ENCODE measurements around the gene BCL7C.
"Not testable (repeated sequence)": the region's sequence is repeated elsewhere in the genome, so short reads cannot be mapped to it uniquely, and the experiment has no call there.

BCL7C gene

DNA sequence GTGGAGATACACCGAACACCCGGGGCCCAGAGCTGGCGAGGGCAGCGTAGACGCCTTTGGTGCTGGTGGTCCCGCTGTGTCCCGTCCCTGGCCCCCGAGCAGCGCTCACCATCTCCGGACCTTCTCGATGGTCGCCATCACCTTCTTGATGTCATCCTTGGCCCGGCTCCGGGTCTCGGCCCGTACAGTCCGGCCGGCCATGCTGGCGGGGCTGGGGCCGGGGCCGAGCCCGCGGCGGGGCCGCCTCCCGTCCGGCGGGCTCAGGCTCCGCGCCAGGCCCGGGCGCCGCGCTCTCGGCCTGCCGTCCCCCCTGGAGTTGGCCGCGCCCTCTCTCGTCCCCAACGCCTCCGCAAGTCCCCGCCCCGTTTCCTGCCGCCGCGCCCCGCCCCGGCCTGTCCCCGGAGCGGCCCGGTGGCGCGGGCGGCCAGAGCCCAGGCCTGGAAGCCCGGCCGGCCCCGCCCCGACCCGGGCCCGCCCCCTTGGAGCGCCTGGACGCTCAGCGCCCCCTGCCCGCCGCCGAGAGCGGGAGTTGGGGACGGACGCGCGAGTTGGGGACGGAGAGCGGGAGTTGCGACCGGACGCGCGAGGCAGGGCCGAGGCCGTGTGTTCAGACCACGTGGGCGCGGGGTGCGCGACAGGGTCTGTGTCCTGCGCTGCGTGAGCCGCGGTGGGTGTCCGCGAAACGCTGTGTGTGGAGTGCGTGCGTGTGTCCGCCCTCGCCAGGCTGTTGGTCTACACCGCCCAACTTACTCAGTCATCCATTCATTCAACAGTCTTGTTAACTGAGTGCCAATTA lies at the start of gene BCL7C:
Gene BCL7C (minus strand): TSS at position 334 of the 796 bp plus-strand sequence. CDS start 133 bp downstream, at position 201.
- peak; percentile 92 for DNase-seq (ENCODE audit: low spot score)

DNA sequence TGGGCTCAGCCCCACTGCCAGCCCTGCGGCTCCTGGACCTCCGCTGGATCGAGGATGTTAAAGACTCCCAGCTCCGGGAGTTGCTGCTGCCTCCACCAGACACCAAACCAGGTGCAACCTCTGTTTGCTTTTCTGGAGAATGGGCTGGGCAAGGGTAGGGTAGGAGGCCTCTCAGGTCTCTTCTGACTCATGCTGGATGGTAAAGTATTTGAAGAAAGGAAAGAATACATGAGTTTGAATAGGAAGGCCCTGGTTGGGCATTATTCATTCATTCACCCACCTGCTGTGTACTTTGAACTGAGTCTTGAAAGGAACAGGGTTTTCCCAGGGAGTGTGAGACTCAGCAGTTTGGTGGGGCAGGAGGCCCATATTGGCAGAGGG lies 48.5 kb upstream of the BCL7C start:
- no peak for DNase-seq (ENCODE audit: low spot score)

DNA sequence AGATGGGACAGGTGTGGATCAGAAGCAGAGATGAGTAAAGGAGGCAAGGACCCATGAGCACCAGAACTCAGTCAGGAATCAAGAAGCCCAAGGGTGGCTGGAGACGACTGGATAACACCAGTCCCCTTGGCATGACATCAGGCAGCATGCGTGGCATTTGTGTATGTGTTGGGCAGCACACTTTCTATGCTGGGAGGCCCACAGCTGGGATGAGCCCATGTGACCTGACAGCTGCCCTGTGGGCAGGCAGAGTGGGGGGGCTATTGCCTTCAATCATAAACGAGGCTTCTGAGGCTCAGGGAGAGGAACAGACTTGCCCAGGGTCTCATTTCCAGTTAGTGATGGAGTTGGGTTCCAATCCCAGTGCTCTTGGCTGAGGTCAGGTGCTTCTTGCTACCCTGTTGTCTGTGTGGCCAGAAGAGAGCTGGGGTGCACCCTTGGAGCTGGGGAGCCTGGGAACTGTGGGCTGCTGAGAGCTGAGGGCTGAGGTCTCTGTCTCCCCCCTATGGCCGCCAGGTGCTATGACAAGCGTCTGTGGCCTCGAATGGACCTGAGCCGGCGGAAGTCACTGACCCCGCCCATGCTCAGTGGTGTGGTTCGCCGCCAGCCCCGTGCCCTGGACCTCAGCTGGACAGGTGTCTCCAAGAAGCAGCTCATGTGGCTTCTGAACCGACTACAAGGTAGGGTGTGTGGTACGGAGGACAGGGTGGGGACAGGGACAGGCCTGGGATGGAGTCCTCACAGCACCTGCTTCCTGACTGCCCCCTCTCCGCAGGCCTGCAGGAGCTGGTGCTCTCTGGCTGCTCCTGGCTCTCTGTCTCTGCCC lies 47.9 kb upstream of the BCL7C start:
- peak; percentile 89 for DNase-seq (ENCODE audit: low spot score)

- not testable (repeated sequence) for DNase-seq (ENCODE audit: low spot score)
Observed at GRCh38 chr16:30939571-30939970, 45.7 kb upstream of the BCL7C start.

GRCh38 chr16:30937692-30938091 lies 43.8 kb upstream of the BCL7C start:
- no peak for DNase-seq (ENCODE audit: low spot score)

DNA sequence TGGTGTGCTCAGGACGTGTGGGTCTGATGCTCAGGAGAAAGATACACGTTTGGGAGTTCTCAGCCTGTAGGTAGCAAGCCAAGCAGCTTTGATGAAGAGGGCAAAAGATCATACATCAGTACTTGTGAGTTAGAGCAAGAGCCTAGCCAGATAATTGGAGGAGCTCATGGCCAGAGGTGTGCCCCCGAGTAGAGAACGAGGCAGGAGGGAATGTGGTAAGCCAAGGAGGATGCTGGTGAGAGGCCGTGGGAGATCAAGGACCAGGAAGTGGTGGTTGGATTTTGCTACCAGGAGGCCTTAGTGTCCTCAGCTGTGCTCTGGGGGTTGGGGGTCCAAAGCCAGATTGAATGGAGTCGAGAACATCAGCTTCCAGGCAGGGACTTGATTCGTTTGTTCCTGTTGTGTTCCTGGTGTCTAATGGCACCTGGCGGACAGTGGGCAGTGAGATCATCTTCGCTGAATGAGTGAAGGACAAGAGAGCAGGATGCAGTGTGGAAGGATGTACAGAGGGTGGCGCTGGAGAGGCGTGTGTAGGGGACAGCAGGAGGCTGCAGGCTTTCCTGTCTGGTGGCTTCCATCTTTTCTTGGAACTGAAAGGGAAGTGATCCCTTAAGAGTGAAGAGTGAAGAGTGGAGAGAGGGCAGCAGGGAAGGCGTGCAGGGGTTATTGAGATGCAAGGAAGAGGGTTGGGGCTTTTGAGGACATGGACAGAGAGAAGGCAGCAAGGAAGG lies 41.1 kb upstream of the BCL7C start:
- DNase-seq (ENCODE audit: low spot score) = peak; percentile 64

DNA sequence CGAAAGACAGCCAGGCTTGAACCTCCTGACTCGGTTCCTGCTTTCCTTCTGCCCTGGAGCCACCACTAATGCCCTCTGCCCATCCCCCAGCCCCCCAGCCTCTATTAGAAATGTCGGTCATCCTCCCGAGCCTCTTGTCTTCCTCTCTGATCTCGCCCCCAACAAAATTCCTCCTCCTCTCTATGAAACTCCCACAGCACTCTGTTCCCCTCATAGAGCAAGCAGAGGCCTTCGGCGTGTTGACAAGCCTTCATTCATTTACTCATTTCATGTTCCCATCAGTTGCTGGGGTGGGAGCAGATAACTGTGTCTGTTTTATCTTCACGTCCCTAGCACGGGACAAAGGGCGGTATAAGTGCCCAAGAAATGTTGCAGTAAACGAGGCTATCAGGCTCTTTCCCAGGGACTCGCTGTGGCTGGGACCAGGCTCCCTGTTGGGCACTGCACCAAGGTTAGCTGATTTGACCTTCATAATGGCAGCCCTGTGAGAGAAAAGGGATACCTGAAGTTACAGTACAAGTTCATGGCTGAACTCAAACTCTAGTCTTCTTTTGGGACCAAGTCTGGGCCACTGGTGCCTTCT lies 37.3 kb upstream of the BCL7C start:
- DNase-seq (ENCODE audit: low spot score) = no peak

GRCh38 chr16:30930160-30930571 lies 36.3 kb upstream of the BCL7C start:
- DNase-seq (ENCODE audit: low spot score) = no peak

- DNase-seq (ENCODE audit: low spot score) = no peak
Observed at GRCh38 chr16:30929167-30929566, 35.3 kb upstream of the BCL7C start.

DNA sequence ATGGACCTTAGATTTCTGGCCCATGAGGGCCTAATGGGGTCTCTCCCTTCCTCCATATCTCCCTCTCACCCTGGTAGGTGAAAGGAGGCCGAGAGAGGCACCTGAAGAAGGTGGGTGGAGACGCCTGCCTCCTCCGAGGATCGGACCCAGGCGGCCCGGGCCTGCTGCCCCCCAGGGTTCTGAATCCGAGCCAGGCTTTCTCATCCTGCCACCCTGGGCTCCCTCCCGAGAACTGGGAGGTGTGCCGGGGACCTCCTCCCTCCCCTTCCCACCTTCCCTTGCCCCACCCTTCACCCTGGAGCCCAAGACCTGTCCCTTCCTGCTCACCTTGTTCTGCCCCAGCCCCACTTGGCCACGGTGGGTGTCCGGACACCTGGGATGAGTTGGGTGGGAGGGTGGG lies 34.5 kb upstream of the BCL7C start:
- DNase-seq (ENCODE audit: low spot score) = no peak

- peak; percentile 85 for DNase-seq (ENCODE audit: low spot score)
Observed at GRCh38 chr16:30927789-30928378, 34.0 kb upstream of the BCL7C start.

GRCh38 chr16:30926937-30927788 lies 33.3 kb upstream of the BCL7C start:
- no peak for DNase-seq (ENCODE audit: low spot score)

DNA sequence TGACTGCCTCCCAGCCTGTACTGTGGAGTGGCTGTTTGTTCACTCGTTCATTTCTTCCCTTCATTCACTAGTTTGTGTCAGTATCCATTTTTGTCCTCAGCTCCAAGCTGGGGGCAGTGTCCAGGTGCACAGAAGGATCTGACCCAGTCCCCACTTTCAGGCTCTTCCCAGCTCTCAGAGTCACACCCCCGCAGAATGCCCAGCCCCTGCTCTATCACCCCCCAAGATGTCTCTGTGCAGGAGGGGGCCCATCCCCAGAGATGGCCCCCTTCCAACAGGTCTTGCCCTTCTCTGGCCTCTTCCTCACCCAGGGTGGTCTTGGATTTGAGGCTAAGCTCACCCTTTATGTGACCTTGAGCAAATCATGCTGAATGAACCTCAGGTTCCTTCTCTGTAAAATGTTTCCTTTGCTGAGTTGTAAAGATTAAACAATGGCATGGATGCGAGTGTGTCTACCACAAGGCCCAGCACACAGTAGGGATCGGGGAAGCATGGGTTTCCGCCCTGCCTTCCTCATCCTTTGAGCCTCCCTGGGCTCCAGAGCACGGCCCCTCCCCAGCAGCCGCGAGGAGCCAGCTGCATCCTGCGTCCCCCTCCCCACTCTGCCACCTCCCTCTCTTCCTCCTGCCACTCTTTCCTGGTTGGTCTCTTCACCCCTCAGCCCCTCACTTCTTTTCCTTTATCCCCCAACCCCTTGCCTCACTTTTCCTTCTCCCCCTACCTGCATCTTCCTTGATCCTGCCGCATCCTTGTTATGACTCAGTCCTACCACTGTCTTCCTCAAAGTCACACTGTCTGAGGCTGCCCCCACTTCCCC lies 32.3 kb upstream of the BCL7C start:
- DNase-seq (ENCODE audit: low spot score) = no peak

- no peak for DNase-seq (ENCODE audit: low spot score)
Observed at GRCh38 chr16:30925632-30925987, 31.7 kb upstream of the BCL7C start.

DNA sequence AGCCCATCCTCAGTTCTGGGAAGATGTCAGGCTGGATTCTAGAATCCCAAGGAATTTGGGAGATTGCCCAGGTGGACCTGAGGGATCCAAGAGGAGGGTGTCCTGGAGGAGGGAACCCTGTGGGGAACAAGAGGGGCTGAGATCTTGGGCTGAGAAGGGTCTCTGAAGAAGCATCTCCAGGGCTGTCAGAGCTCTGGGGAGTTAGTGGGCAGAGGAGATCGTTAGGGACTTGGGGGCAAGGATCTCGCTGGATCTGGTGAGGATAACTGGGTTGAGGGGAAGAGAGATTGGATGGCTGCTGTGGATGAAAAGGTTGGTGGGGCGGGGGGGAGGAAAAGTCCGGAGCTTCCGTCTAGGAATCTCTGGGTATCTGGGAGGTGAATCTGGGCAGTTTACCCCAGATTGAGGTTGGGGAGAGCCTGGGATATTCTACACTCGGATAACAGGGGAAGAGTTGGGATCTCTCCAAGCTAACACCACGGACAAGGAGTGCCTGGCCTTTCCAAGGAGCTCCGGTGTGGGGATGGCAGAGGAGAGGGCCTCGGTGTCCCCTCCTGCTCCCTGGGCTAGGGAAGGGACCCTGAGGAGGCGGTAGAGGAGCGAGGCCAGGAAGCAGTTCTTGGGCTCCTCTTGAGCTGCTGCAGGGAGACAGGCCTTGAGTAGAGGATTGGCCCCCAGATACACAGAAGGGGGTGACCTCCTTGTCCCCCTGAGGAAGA lies 31.2 kb upstream of the BCL7C start:
- no peak for DNase-seq (ENCODE audit: low spot score)

DNA sequence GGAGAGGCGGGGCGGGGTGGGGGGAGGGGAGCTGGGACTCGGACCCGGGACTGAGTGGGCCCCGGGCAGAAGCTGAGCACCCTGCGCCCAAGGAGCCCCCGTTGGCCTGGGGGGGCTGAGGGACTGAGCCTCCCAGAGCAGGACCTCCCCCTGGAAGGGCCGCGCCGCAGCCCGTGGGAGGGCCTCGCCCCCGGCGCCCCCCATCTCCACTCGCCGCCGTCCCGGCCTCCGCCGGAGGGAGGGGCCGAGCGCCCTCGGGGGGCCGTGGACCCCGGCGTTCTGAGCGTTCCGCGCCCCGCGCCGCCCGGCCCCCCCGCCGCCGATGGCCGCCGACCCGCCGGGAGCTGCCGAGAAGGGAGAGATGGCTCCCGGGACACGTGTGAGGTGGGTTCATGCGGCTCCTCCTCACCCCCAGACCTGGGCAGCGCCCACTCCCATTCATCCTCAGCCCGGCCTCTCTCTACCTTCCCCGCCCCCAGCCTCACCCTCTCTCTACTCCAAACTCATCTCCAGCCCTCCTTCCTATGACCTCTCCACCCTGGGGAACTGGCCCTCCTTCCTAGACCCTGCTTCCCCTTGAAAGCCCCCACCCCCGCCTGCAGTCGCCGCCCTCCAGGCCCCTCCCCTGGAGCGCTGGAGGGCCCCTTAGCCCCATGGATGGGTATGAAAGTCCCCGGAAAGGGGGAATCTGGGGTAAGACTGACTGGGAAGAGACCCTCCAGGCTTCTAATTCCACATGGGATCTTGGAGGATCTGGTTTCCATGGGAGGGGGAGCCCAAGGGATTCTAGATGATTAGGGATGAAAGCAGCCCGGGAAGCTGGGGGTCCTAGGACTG lies 30.4 kb upstream of the BCL7C start:
- no peak for DNase-seq (ENCODE audit: low spot score)

GRCh38 chr16:30923554-30924075 lies 29.7 kb upstream of the BCL7C start, which contains the start of gene FBXL19:
Gene FBXL19 (plus strand): TSS chr16:30923572. CDS start chr16:30925755, 2,183 bp downstream.
- peak; percentile 72 for DNase-seq (ENCODE audit: low spot score)

DNA sequence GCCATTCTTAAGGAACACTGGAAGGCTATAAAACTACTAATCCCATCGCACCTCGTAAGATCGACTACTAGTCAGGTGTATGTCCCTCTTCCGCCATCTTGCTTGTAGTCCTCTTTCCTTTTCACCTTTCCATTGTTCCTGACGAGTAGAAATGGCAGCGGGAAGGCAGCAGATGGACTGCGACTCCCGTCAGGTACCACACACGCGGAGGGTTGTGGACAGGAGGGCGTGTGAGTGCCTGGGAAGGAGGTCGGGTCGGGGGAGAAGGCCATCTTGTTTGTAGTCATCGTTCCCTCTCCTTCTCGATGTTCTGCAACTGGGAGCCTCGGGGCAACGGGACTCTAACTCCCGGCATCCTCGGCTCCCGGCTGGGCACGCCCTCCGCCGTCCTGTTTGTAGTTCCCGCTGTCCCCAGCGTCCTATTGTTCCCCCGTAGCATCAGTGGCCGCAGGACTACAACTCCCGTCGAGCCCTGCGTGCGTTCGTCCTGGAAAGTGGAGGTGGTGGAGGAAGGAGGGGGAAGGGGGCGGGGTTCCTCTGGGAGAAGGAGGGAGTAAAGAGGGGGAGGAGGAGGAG lies 29.2 kb upstream of the BCL7C start:
- peak; percentile 86 for DNase-seq (ENCODE audit: low spot score)
